Loucy (cell line): ENCODE measurements around the gene ALG14.
A peak's percentile ranks its signal among the peaks of the same experiment; 100 is the strongest.

Experiments
- H2AFZ ChIP-seq: fragments of 200-600 bp; sonication (generic); 2 replicates; pipeline ENCODE4 v1.6.0; 2016; ENCODE audit warnings: antibody characterized with exemption, mild to moderate bottlenecking, low read length, moderate library complexity
- H3F3A ChIP-seq: fragments of 200-600 bp; 2 replicates; pipeline ENCODE4 v1.6.0; 2016; ENCODE audit warnings: antibody characterized with exemption, low read depth, mild to moderate bottlenecking
- H3K27me3 ChIP-seq: fragments of 200-600 bp; sonication (generic); 2 replicates; pipeline ENCODE4 v1.6.1; 2014; ENCODE audit warnings: low read length, mild to moderate bottlenecking; ENCODE audit not compliant: insufficient read depth, poor library complexity, severe bottlenecking
- H3K36me3 ChIP-seq: fragments of 200-600 bp; sonication (generic); 2 replicates; pipeline ENCODE4 v1.6.1; 2016; ENCODE audit warnings: low read length; ENCODE audit not compliant: insufficient read depth
- H3K4me1 ChIP-seq: fragments of 200-600 bp; sonication (generic); 2 replicates; pipeline ENCODE4 v1.5.1; 2014; ENCODE audit warnings: low read length, mild to moderate bottlenecking; ENCODE audit not compliant: insufficient read depth, poor library complexity, severe bottlenecking
- H3K4me2 ChIP-seq: fragments of 200-600 bp; sonication (generic); 2 replicates; pipeline ENCODE4 v1.6.0; 2014; ENCODE audit warnings: antibody characterized with exemption, low read length, low read depth, mild to moderate bottlenecking; ENCODE audit not compliant: poor library complexity, severe bottlenecking
- H3K4me3 ChIP-seq: fragments of 200-600 bp; sonication (generic); 2 replicates; pipeline ENCODE4 v1.5.1; 2014; ENCODE audit warnings: low read length, mild to moderate bottlenecking, mixed read lengths; ENCODE audit not compliant: poor library complexity, severe bottlenecking
- H3K79me2 ChIP-seq: fragments of 200-600 bp; sonication (generic); 2 replicates; pipeline ENCODE4 v1.6.1; 2014; ENCODE audit warnings: low read length; ENCODE audit not compliant: insufficient read depth
- H3K9ac ChIP-seq: fragments of 200-600 bp; sonication (generic); 2 replicates; pipeline ENCODE4 v1.6.0; 2014; ENCODE audit warnings: mild to moderate bottlenecking, low read depth, low read length, moderate library complexity; ENCODE audit not compliant: poor library complexity, severe bottlenecking
- H3K9me2 ChIP-seq: fragments of 200-600 bp; sonication (generic); replicated peaks from 2 replicates; pipeline ENCODE4 v1.6.1; 2016; ENCODE audit warnings: low read depth, low read length, mixed read lengths
- H3K9me3 ChIP-seq: fragments of 200-600 bp; sonication (generic); 2 replicates; pipeline ENCODE4 v1.6.1; 2014; ENCODE audit warnings: mild to moderate bottlenecking, antibody characterized with exemption, low read length, low read depth; ENCODE audit not compliant: insufficient read depth
- H4K20me1 ChIP-seq: fragments of 200-600 bp; sonication (generic); 2 replicates; pipeline ENCODE4 v1.6.0; 2014; ENCODE audit warnings: antibody characterized with exemption, low read length, mild to moderate bottlenecking; ENCODE audit not compliant: insufficient read depth, poor library complexity, severe bottlenecking
- CTCF ChIP-seq: fragments of 200-600 bp; sonication (generic); conservative IDR thresholded peaks from 2 replicates; pipeline ENCODE4 v1.5.1; 2014; ENCODE audit warnings: mild to moderate bottlenecking, antibody characterized with exemption, low read length
- EZH2phosphoT487 ChIP-seq: fragments of 200-600 bp; IDR thresholded peaks from 2 replicates; pipeline ENCODE4 v1.6.1; 2018; ENCODE audit warnings: antibody characterized with exemption, mild to moderate bottlenecking, moderate library complexity, borderline replicate concordance

ALG14 gene

GRCh38 chr1:95007687-95008086 is 65.1 kb downstream of the ALG14 start:
- H3K9me2 ChIP-seq: no peaks in the 10 kb centered on the region
- H3K9me3 ChIP-seq: no peaks in the 10 kb centered on the region
- H3K4me1 ChIP-seq: peaks cover 18% of the 10 kb centered on the region
- H3K36me3 ChIP-seq: no peaks in the 10 kb centered on the region
- no peaks in the 10 kb centered on the region for H3F3A ChIP-seq
- H4K20me1 ChIP-seq: no peaks in the 10 kb centered on the region
- H2AFZ ChIP-seq: no peak overlapping the region
- H3K4me2 ChIP-seq: peak overlapping the region; percentile 48
- H3K4me3 ChIP-seq: no peak overlapping the region
- TF ChIP-seq CTCF (no peak), EZH2phosphoT487 (no peak)
- H3K9ac ChIP-seq: no peak overlapping the region
- no peaks in the 10 kb centered on the region for H3K27me3 ChIP-seq
- H3K79me2 ChIP-seq: no peaks in the 10 kb centered on the region

GRCh38 chr1:95006681-95007080 is 66.1 kb downstream of the ALG14 start:
- Histone ChIP-seq H3K79me2 (no peaks in the 10 kb centered on the region), H2AFZ (no peak overlapping the region), H3K4me3 (no peak overlapping the region), H3K9me3 (no peaks in the 10 kb centered on the region), H4K20me1 (no peaks in the 10 kb centered on the region), H3K4me1 (peaks cover 18% of the 10 kb centered on the region), H3K36me3 (no peaks in the 10 kb centered on the region), H3K9ac (no peak overlapping the region), H3K4me2 (peak overlapping the region; percentile 48), H3K9me2 (no peaks in the 10 kb centered on the region), H3F3A (no peaks in the 10 kb centered on the region), H3K27me3 (no peaks in the 10 kb centered on the region)
- TF ChIP-seq EZH2phosphoT487 (no peak), CTCF (no peak)

GRCh38 chr1:95005584-95005983 is 67.2 kb downstream of the ALG14 start:
- Histone ChIP-seq H2AFZ (no peak overlapping the region), H3K9ac (no peak overlapping the region), H4K20me1 (no peaks in the 10 kb centered on the region), H3K4me3 (no peak overlapping the region), H3F3A (no peaks in the 10 kb centered on the region), H3K36me3 (no peaks in the 10 kb centered on the region), H3K27me3 (no peaks in the 10 kb centered on the region), H3K79me2 (no peaks in the 10 kb centered on the region), H3K9me3 (no peaks in the 10 kb centered on the region), H3K4me2 (no peak overlapping the region), H3K9me2 (no peaks in the 10 kb centered on the region), H3K4me1 (peaks cover 18% of the 10 kb centered on the region)
- TF ChIP-seq CTCF: no peak
- TF ChIP-seq EZH2phosphoT487: no peak
